ENCODE data around the gene STX4. TPM values are rescaled to one million over a fixed set of nuclear protein-coding genes. Genes with fewer than 3 reads are reported as not detected.

The STX4 gene
- total RNA-seq, 3 donors from 2014 or later, result 44.3 to 59.0 (median 52.2) TPM

DNA sequence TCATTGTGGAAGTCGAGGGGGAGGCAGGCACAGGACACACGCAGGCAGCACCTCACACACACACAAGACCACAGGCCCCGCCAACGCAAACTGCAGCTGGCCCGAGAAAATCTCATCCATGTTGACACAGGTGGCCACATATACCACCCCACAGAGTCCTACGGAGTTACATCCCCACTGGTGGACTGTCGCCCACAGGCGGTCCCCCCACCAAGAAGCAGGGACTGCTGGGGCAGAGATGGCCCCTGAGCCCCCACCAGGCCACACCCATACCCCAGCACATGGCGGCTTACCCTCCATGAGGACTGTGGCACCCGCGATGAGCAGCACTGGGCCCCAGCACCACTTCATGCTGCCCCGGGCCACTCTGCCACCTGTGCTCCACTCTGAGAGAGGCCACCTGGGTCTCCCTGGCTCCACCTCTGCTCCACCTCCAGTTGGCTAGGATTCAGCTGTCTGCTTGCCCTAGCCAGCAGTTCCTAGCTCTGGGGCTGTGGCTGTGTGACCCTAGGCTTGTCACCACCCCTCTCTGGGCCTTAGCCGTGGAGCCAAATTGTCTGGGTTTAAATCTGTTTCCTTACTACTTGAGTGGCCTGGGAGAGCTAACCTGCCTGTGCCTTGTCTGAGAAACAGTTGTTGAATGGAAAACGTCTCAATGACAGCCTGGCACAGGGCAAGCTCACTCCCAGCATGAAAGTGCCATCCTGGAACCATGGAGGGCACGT is 55.3 kb downstream of the STX4 start, which contains the start of gene PRSS53:
Gene PRSS53, minus strand, starts transcription at position 485 of the 725 bp plus-strand sequence. Its CDS starts 134 bp downstream, at position 351.
- TF ChIP-seq POLR2A (IDR thresholded peaks at IDR 0.05), result no peak
- TF ChIP-seq, protein P1, sequence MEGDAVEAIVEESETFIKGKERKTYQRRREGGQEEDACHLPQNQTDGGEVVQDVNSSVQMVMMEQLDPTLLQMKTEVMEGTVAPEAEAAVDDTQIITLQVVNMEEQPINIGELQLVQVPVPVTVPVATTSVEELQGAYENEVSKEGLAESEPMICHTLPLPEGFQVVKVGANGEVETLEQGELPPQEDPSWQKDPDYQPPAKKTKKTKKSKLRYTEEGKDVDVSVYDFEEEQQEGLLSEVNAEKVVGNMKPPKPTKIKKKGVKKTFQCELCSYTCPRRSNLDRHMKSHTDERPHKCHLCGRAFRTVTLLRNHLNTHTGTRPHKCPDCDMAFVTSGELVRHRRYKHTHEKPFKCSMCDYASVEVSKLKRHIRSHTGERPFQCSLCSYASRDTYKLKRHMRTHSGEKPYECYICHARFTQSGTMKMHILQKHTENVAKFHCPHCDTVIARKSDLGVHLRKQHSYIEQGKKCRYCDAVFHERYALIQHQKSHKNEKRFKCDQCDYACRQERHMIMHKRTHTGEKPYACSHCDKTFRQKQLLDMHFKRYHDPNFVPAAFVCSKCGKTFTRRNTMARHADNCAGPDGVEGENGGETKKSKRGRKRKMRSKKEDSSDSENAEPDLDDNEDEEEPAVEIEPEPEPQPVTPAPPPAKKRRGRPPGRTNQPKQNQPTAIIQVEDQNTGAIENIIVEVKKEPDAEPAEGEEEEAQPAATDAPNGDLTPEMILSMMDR (IDR thresholded peaks at IDR 0.05), result no peak
- TF ChIP-seq POLR2AphosphoS5 (IDR thresholded peaks at IDR 0.05), result no peak
- DNase-seq (ENCODE audit: low spot score in 2 of 2), result no peak
- peaks cover 0 to 5% of the 10 kb centered on the region in 2 donors for H3K4me1 ChIP-seq
- no peak within 1 kb of the TSS for H3K27ac ChIP-seq
- no peaks in the 10 kb centered on the region for H3K27me3 ChIP-seq
- H3K4me3 ChIP-seq, result no peak within 1 kb of the TSS
- H3K36me3 ChIP-seq, result no peaks in the 10 kb centered on the region
- no peaks in the 10 kb centered on the region for H3K9me3 ChIP-seq
- intact Hi-C loops (cut with DNase I; ENCODE audit: low total_unique reads), result no loop called here

DNA sequence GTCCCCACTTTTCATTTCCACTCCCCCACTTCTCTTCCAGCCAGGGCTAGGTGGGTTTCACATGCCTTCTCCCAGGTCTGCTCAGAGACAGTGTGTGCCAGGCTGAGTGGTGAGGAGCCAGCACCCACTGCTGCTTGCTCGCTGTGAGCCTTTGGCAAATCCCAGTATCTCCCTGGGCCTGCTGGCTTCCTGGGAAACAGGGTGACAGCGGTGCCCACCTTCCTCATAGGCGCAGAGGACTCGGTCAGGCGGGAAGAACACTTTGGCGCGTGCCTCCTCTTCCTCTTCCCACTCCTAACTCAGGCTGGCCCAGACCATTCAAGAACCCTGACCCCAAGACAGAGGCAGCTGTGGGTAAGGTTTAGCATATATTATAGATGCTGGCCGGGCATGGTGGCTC is 55.8 kb downstream of the STX4 start:
- Histone ChIP-seq H3K9me3 (no peaks in the 10 kb centered on the region), H3K36me3 (no peaks in the 10 kb centered on the region), H3K4me3 (no peak overlapping the region), H3K4me1 (peaks cover 0 to 5% of the 10 kb centered on the region in 2 donors), H3K27ac (no peak overlapping the region), H3K27me3 (no peaks in the 10 kb centered on the region)
- no peak for DNase-seq (ENCODE audit: low spot score in 2 of 2)
- intact Hi-C loops (cut with DNase I; ENCODE audit: low total_unique reads), result no loop called here
- TF ChIP-seq POLR2AphosphoS5 (IDR thresholded peaks at IDR 0.05) (no peak), POLR2A (IDR thresholded peaks at IDR 0.05) (no peak)
- TF ChIP-seq, protein P1 (IDR thresholded peaks at IDR 0.05), result no peak

Other genes starting within 250 kb of the STX4 start
- 10 to 100 TPM in 2 of 3 donors, 1 to 10 TPM in 1; 9.4 to 16.2 (median 10.5) TPM for gene ZNF629, start 246.4 kb upstream of the STX4 start, total RNA-seq
- 10 to 100 TPM; 29.4 to 47.2 (median 36.2) TPM for gene BCL7C, start 139.5 kb upstream of the STX4 start, total RNA-seq
- gene CTF1, start 136.9 kb upstream of the STX4 start, total RNA-seq, result 1 to 10 TPM; 2.6 to 4.5 (median 3.4) TPM
- 10 to 100 TPM in 1 of 3 donors, 1 to 10 TPM in 2; 4.5 to 12.7 (median 9.2) TPM for gene FBXL19, start 110.0 kb upstream of the STX4 start, total RNA-seq
- gene ORAI3, start 84.5 kb upstream of the STX4 start, total RNA-seq, result 10 to 100 TPM; 20.0 to 40.5 (median 25.9) TPM
- gene SETD1A, start 75.8 kb upstream of the STX4 start, total RNA-seq, result 1 to 10 TPM; 4.8 to 5.6 (median 5.1) TPM
- gene HSD3B7, start 48.4 kb upstream of the STX4 start, total RNA-seq, result 10 to 100 TPM; 12.1 to 27.8 (median 26.9) TPM
- 1 to 10 TPM; 1.6 to 2.6 (median 2.6) TPM for gene STX1B, start 22.9 kb upstream of the STX4 start, total RNA-seq
- gene ZNF668, start 40.7 kb downstream of the STX4 start, total RNA-seq, result 1 to 10 TPM; 6.7 to 8.9 (median 8.8) TPM
- gene ZNF646, start 40.9 kb downstream of the STX4 start, total RNA-seq, result 10 to 100 TPM; 12.5 to 17.3 (median 13.1) TPM
- 1 to 10 TPM; 1.3 to 2.0 (median 1.3) TPM for gene PRSS53, start 55.4 kb downstream of the STX4 start, total RNA-seq
- gene VKORC1, start 61.2 kb downstream of the STX4 start, total RNA-seq, result 100 to 1,000 TPM in 1 of 3 donors, 10 to 100 TPM in 2; 82.6 to 143 (median 86.3) TPM
- gene BCKDK, start 74.8 kb downstream of the STX4 start, total RNA-seq, result 10 to 100 TPM; 31.8 to 33.6 (median 33.5) TPM
- 10 to 100 TPM; 53.6 to 85.0 (median 67.8) TPM for gene KAT8, start 84.1 kb downstream of the STX4 start, total RNA-seq
- 10 to 100 TPM in 2 of 3 donors, not detected in 1; 23.6 to 54.4 TPM for gene PRSS8, start 102.2 kb downstream of the STX4 start, total RNA-seq
- gene PRSS36, start 116.5 kb downstream of the STX4 start, total RNA-seq, result 1 to 10 TPM in 2 of 3 donors, under 1 TPM in 1; 0.98 to 8.3 (median 2.0) TPM
- 10 to 100 TPM; 59.0 to 78.3 (median 73.9) TPM for gene FUS, start 146.6 kb downstream of the STX4 start, total RNA-seq
- gene PYCARD, start 169.2 kb downstream of the STX4 start, total RNA-seq, result 10 to 100 TPM; 32.9 to 50.2 (median 35.7) TPM
- under 1 TPM in 2 of 3 donors, not detected in 1; under 0.01 TPM for gene TRIM72, start 180.6 kb downstream of the STX4 start, total RNA-seq
- not detected for gene PYDC1, start 183.6 kb downstream of the STX4 start, total RNA-seq
- gene ITGAM, start 226.4 kb downstream of the STX4 start, total RNA-seq, result 10 to 100 TPM in 1 of 3 donors, 1 to 10 TPM in 2; 5.2 to 23.5 (median 8.0) TPM

Measured in breast epithelium (tissue), 4 donors.